Fibroblast of lung (primary cell): Measurements from ENCODE around the gene PRCP. TPM values are rescaled to one million over a fixed set of nuclear protein-coding genes. Genes with fewer than 3 reads are reported as not detected.
A peak's percentile ranks its signal among the peaks of the same experiment; 100 is the strongest.
"Not testable (repeated sequence)": the region's sequence is repeated elsewhere in the genome, so short reads cannot be mapped to it uniquely, and the experiment has no call there.

Experiments
- DNase-seq, 2 donors: peaks; one replicate each; pipeline versions ENCODE4 v3.0.0 to v3.0.0-alpha.2; 2010; ENCODE audit warnings: low read depth in 2 of 2
- H2AFZ ChIP-seq: 2 replicates; pipeline ENCODE4 v1.5.1; 2012; ENCODE audit warnings: low read length, control low read depth, inconsistent platforms
- H3K27ac ChIP-seq: 2 replicates; pipeline ENCODE4 v1.5.1; 2011; ENCODE audit warnings: low read length, control low read depth; ENCODE audit not compliant: insufficient read depth
- H3K27me3 ChIP-seq: 2 replicates; pipeline ENCODE4 v1.5.1; 2011; ENCODE audit warnings: mild to moderate bottlenecking, low read length; ENCODE audit not compliant: control insufficient read depth, insufficient read depth
- H3K36me3 ChIP-seq: 2 replicates; pipeline ENCODE4 v1.5.1; 2011; ENCODE audit warnings: low read length; ENCODE audit not compliant: control insufficient read depth, insufficient read depth
- H3K4me1 ChIP-seq: 2 replicates; pipeline ENCODE4 v1.5.1; 2011; ENCODE audit warnings: low read length; ENCODE audit not compliant: control insufficient read depth, insufficient read depth; ENCODE audit errors: extremely low read depth
- H3K4me2 ChIP-seq: 2 replicates; pipeline ENCODE4 v1.5.1; 2011; ENCODE audit warnings: low read length, control low read depth; ENCODE audit not compliant: insufficient read depth; ENCODE audit errors: extremely low read depth
- H3K4me3 ChIP-seq, 4 experiments: fragments of 200-600 bp in 1 of 4; sonication (generic) in 1 of 4; replicated peaks in 1 of 4; 2 replicates each; pipeline ENCODE4 v1.5.1; 2011 to 2016; ENCODE audit warnings: low read length in 4 of 4, low read depth in 3 of 4, mild to moderate bottlenecking in 3 of 4, control low read depth in 2 of 4, inconsistent platforms in 1 of 4, mixed read lengths in 1 of 4; ENCODE audit not compliant: insufficient read depth in 1 of 4; ENCODE audit errors: control extremely low read depth in 1 of 4
- H3K79me2 ChIP-seq: 2 replicates; pipeline ENCODE4 v1.5.1; 2012; ENCODE audit warnings: mild to moderate bottlenecking, low read length, inconsistent platforms; ENCODE audit not compliant: control insufficient read depth, insufficient read depth
- H3K9ac ChIP-seq: 2 replicates; pipeline ENCODE4 v1.5.1; 2011; ENCODE audit warnings: mild to moderate bottlenecking, low read length, control low read depth; ENCODE audit not compliant: insufficient read depth
- H3K9me3 ChIP-seq: 2 replicates; pipeline ENCODE4 v1.5.1; 2012; ENCODE audit warnings: low read depth, low read length; ENCODE audit not compliant: control insufficient read depth, insufficient read depth
- H4K20me1 ChIP-seq: 2 replicates; pipeline ENCODE4 v1.5.1; 2011; ENCODE audit warnings: low read length; ENCODE audit not compliant: control insufficient read depth, insufficient read depth; ENCODE audit errors: extremely low read depth
- EZH2 ChIP-seq: IDR thresholded peaks from 2 replicates; pipeline ENCODE4 v1.5.1; 2012; ENCODE audit warnings: low read length, control low read depth, mild to moderate bottlenecking; ENCODE audit errors: missing control alignments
- polyA minus RNA-seq: library from RNA; depleted of rRNA, polyadenylated mRNA; stranded (reverse); fragments of >200 nt; gene quantifications from 2 replicates; pipeline ENCODE4 v1.2.3, GENCODE V29; 2011; ENCODE audit warnings: low replicate concordance
- polyA plus RNA-seq, 2 donors: library from polyadenylated mRNA; depleted of rRNA in 1 of 2; stranded (reverse) in 1 of 2; unstranded in 1 of 2; fragments of >200 nt; gene quantifications; 2 replicates each; pipeline ENCODE4 v1.2.1, GENCODE V29; 2011 to 2012; ENCODE audit warnings: missing spikeins in 1 of 2
- total RNA-seq: library from RNA; depleted of rRNA; stranded (reverse); fragments of >200 nt; gene quantifications from 2 replicates; pipeline ENCODE4 v1.2.1, GENCODE V29; 2014
- TF ChIP-seq, protein P1 (sequence below), 2 donors: IDR thresholded peaks in 1 of 2; conservative IDR thresholded peaks in 1 of 2; 1 replicate in 1 of 2; 2 replicates in 1 of 2; pipeline ENCODE4 v1.5.1; 2011 to 2012; ENCODE audit warnings: low read length in 2 of 2, control low read depth in 1 of 2, inconsistent platforms in 1 of 2, low read depth in 1 of 2, mild to moderate bottlenecking in 1 of 2

PRCP gene
- total RNA-seq (46.5 and 107 TPM in 2 replicates), polyA plus RNA-seq (134 and 167 TPM in 2 replicates), polyA minus RNA-seq (16.2 and 18.3 TPM in 2 replicates)
- polyA plus RNA-seq (2012): 77.0 and 86.8 TPM in 2 replicates

DNA sequence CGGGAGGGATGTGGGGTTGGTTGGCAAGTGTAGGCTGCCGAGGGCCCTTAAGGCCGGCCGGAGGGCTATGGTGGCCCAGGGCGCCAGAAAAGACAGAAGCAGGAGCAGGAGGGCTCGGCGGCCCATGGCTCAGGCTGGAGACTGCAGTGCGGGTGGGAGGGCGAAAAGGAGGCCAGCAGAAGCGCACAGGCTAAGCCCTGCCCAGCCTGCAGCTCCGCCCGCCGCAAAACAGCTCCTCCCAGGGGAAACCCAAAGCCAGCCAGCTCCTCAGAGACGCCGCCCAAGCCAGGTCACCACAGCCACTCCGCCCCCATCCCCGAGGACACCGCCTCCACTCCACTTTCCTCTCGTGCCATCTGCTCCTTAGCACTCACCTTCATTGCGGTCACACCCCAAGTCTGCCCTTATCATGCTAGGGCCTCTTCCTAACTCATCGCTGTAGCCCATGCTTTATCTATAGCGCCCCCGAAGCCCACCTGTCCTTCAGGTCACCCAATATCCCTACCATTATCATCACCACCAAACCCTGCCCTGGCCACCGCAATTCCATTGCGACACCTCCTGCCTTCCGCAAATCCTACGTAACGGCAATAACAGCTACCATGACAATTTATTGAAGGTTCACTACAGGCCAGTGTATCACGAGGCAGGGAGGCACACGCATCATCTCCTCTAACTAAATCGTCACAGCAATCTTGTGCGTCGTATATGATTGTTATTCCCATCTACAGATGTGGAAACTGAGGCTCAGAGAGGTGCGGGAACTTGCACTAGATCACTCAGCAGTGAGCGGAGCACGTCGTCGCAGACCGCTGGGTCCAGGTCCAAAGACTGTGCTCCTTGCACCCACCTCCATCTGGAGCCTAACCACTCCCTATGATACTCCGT lies at the start of gene PRCP:
Gene PRCP (minus strand): TSS at position 154 of the 888 bp plus-strand sequence. CDS start 28 bp downstream, at position 126.
- H3K79me2 ChIP-seq: peaks cover 5% of the 10 kb centered on the region
- H3K9me3 ChIP-seq: no peaks in the 10 kb centered on the region
- H4K20me1 ChIP-seq: no peaks in the 10 kb centered on the region
- peaks cover 3% of the 10 kb centered on the region for H3K4me1 ChIP-seq
- H3K27me3 ChIP-seq: no peaks in the 10 kb centered on the region
- peak within 1 kb of the TSS; percentile 76 for H3K4me2 ChIP-seq
- peak; percentile 87 to 88 for DNase-seq
- peak within 1 kb of the TSS; percentile 84 for H2AFZ ChIP-seq
- peak within 1 kb of the TSS; percentile 75 for H3K27ac ChIP-seq
- peak within 1 kb of the TSS; percentile 63 for H3K9ac ChIP-seq
- no peak for TF ChIP-seq EZH2
- TF ChIP-seq, protein P1, sequence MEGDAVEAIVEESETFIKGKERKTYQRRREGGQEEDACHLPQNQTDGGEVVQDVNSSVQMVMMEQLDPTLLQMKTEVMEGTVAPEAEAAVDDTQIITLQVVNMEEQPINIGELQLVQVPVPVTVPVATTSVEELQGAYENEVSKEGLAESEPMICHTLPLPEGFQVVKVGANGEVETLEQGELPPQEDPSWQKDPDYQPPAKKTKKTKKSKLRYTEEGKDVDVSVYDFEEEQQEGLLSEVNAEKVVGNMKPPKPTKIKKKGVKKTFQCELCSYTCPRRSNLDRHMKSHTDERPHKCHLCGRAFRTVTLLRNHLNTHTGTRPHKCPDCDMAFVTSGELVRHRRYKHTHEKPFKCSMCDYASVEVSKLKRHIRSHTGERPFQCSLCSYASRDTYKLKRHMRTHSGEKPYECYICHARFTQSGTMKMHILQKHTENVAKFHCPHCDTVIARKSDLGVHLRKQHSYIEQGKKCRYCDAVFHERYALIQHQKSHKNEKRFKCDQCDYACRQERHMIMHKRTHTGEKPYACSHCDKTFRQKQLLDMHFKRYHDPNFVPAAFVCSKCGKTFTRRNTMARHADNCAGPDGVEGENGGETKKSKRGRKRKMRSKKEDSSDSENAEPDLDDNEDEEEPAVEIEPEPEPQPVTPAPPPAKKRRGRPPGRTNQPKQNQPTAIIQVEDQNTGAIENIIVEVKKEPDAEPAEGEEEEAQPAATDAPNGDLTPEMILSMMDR (conservative IDR thresholded peaks at IDR 0.05 in 1 of 2, IDR thresholded peaks at IDR 0.05 in 1 of 2; ENCODE audit: low read depth in 1 of 2, low read length in 2 of 2): no peak
- H3K36me3 ChIP-seq: no peaks in the 10 kb centered on the region
- peak within 1 kb of the TSS; percentile 57 to 84 (median 66) for H3K4me3 ChIP-seq

- no peaks in the 10 kb centered on the region for H3K79me2 ChIP-seq
- no peak overlapping the region for H3K9ac ChIP-seq
- H3K4me3 ChIP-seq: no peak overlapping the region
- H3K4me2 ChIP-seq: no peak overlapping the region
- H2AFZ ChIP-seq: no peak overlapping the region
- no peaks in the 10 kb centered on the region for H3K36me3 ChIP-seq
- DNase-seq: no peak
- H3K4me1 ChIP-seq: no peaks in the 10 kb centered on the region
- H3K27me3 ChIP-seq: no peaks in the 10 kb centered on the region
- TF ChIP-seq, protein P1 (conservative IDR thresholded peaks at IDR 0.05 in 1 of 2, IDR thresholded peaks at IDR 0.05 in 1 of 2; ENCODE audit: low read depth in 1 of 2, low read length in 2 of 2): no peak
- no peak for TF ChIP-seq EZH2
- H4K20me1 ChIP-seq: no peaks in the 10 kb centered on the region
- no peaks in the 10 kb centered on the region for H3K9me3 ChIP-seq
- no peak overlapping the region for H3K27ac ChIP-seq
These were observed 49.1 kb upstream of the PRCP start for GRCh38 chr11:82949352-82949751.

GRCh38 chr11:82945682-82946081 lies 45.5 kb upstream of the PRCP start:
- no peaks in the 10 kb centered on the region for H3K79me2 ChIP-seq
- TF ChIP-seq, protein P1 (conservative IDR thresholded peaks at IDR 0.05 in 1 of 2, IDR thresholded peaks at IDR 0.05 in 1 of 2; ENCODE audit: low read depth in 1 of 2, low read length in 2 of 2): no peak
- no peak for TF ChIP-seq EZH2
- H2AFZ ChIP-seq: no peak overlapping the region
- H3K4me2 ChIP-seq: no peak overlapping the region
- no peak for DNase-seq
- no peaks in the 10 kb centered on the region for H3K4me1 ChIP-seq
- H3K36me3 ChIP-seq: no peaks in the 10 kb centered on the region
- no peaks in the 10 kb centered on the region for H3K27me3 ChIP-seq
- H3K4me3 ChIP-seq: no peak overlapping the region
- no peaks in the 10 kb centered on the region for H3K9me3 ChIP-seq
- H3K9ac ChIP-seq: no peak overlapping the region
- no peaks in the 10 kb centered on the region for H4K20me1 ChIP-seq
- no peak overlapping the region for H3K27ac ChIP-seq

DNA sequence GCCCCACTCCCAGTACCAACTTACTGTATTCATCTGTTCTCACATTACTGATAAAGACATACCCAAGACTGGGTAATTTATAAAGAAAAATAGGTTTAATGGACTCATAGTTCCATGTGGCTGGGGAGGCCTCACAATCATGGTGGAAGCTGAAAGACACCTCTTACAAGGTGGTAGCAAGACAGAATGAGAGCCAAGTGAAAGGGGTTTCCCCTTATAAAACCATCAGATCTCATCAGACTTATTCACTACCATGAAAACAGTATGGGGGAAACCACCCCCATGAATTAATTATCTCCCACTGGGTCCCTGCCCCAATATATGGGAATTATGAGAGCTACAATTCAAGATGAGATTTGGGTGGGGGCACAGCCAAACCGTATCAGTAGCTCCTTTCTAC lies 44.8 kb upstream of the PRCP start:
- not testable (repeated sequence) for H3K4me1 ChIP-seq, DNase-seq, H3K36me3 ChIP-seq, H3K27me3 ChIP-seq, H3K9me3 ChIP-seq, H2AFZ ChIP-seq, H3K79me2 ChIP-seq, H3K4me2 ChIP-seq, H3K4me3 ChIP-seq, H3K9ac ChIP-seq, H4K20me1 ChIP-seq, H3K27ac ChIP-seq
